Loucy (cell line): ENCODE data around the gene SULT1A3.
"Not testable (repeated sequence)": the region's sequence is repeated elsewhere in the genome, so short reads cannot be mapped to it uniquely, and the experiment has no call there.

Experiments used
- EZH2phosphoT487 ChIP-seq: fragments of 200-600 bp; IDR thresholded peaks from 2 replicates; pipeline ENCODE4 v1.6.1; 2018; ENCODE audit warnings: antibody characterized with exemption, mild to moderate bottlenecking, moderate library complexity, borderline replicate concordance
- TF ChIP-seq, protein P1 (sequence below): fragments of 200-600 bp; sonication (generic); conservative IDR thresholded peaks from 2 replicates; pipeline ENCODE4 v1.5.1; 2014; ENCODE audit warnings: mild to moderate bottlenecking, antibody characterized with exemption, low read length

DNA sequence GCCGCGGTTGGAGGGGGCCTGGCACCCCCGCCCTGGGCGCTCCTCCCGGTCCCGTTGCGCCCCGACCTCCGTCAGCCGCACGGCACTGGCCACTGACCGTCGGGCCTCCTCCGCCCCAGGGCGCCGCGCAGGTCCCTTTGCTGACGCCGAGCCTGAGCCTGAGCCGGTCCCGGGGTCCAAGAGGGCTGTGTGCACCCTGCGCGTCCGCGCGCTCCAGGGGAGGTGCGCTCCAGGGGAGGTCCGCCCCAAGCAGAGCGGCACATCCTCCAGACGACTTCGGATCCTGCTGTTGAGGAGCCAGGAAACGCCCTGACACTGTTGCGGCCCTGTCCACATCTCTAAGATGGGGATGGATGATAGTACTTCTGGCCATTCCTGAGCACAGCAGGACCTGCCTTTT is 7.2 kb downstream of the SULT1A3 start:
- TF ChIP-seq, protein P1, sequence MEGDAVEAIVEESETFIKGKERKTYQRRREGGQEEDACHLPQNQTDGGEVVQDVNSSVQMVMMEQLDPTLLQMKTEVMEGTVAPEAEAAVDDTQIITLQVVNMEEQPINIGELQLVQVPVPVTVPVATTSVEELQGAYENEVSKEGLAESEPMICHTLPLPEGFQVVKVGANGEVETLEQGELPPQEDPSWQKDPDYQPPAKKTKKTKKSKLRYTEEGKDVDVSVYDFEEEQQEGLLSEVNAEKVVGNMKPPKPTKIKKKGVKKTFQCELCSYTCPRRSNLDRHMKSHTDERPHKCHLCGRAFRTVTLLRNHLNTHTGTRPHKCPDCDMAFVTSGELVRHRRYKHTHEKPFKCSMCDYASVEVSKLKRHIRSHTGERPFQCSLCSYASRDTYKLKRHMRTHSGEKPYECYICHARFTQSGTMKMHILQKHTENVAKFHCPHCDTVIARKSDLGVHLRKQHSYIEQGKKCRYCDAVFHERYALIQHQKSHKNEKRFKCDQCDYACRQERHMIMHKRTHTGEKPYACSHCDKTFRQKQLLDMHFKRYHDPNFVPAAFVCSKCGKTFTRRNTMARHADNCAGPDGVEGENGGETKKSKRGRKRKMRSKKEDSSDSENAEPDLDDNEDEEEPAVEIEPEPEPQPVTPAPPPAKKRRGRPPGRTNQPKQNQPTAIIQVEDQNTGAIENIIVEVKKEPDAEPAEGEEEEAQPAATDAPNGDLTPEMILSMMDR, result not testable (repeated sequence)
- not testable (repeated sequence) for TF ChIP-seq EZH2phosphoT487
